HEK293T (cell line): Measurements from ENCODE around the gene CRYL1.

Experiments
- ARNT ChIP-seq: fragments of 450-650 bp; IDR thresholded peaks from 2 replicates; pipeline ENCODE4 v1.6.1; 2017; ENCODE audit warnings: mild to moderate bottlenecking
- BHLHE40 ChIP-seq: fragments of 450-650 bp; IDR thresholded peaks from 2 replicates; pipeline ENCODE4 v1.6.1; 2016; ENCODE audit warnings: mild to moderate bottlenecking, moderate library complexity, borderline replicate concordance
- CTBP1 ChIP-seq: fragments of 450-650 bp; IDR thresholded peaks from 2 replicates; pipeline ENCODE4 v1.6.1; 2016; ENCODE audit warnings: borderline replicate concordance
- ELF4 ChIP-seq: fragments of 450-650 bp; IDR thresholded peaks from 2 replicates; pipeline ENCODE4 v1.6.1; 2017; ENCODE audit warnings: antibody characterized with exemption
- FOXA1 ChIP-seq: fragments of 450-650 bp; IDR thresholded peaks from 2 replicates; pipeline ENCODE4 v1.6.1; 2016; ENCODE audit warnings: mild to moderate bottlenecking
- FOXM1 ChIP-seq: fragments of 450-650 bp; IDR thresholded peaks from 2 replicates; pipeline ENCODE4 v1.6.1; 2017; ENCODE audit warnings: mild to moderate bottlenecking, borderline replicate concordance
- HDGF ChIP-seq: fragments of 450-650 bp; IDR thresholded peaks from 2 replicates; pipeline ENCODE4 v1.6.1; 2017; ENCODE audit warnings: antibody characterized with exemption, borderline replicate concordance
- LEF1 ChIP-seq: fragments of 450-650 bp; IDR thresholded peaks from 2 replicates; pipeline ENCODE4 v1.6.1; 2017; ENCODE audit warnings: mild to moderate bottlenecking, borderline replicate concordance
- PKNOX1 ChIP-seq: fragments of 450-650 bp; IDR thresholded peaks from 2 replicates; pipeline ENCODE4 v1.6.1; 2016
- SP1 ChIP-seq: fragments of 450-650 bp; IDR thresholded peaks from 2 replicates; pipeline ENCODE4 v1.6.1; 2017
- TARDBP ChIP-seq: fragments of 450-650 bp; IDR thresholded peaks from 2 replicates; pipeline ENCODE4 v1.6.1; 2016
- ZNF384 ChIP-seq: fragments of 450-650 bp; IDR thresholded peaks from 2 replicates; pipeline ENCODE4 v1.6.1; 2016

- TF ChIP-seq LEF1 (no peak), ELF4 (no peak), CTBP1 (no peak), SP1 (no peak), PKNOX1 (no peak), BHLHE40 (no peak), FOXA1 (no peak), HDGF (no peak), FOXM1 (no peak), ZNF384 (no peak), TARDBP (no peak), ARNT (no peak)
Observed at GRCh38 chr13:20456737-20457136, 68.9 kb downstream of the CRYL1 start.
